IMR-90 (cell line): ENCODE results near the gene SOX9. TPM values are rescaled to one million over a fixed set of nuclear protein-coding genes. Genes with fewer than 3 reads are reported as not detected.

Experiments used
- ATAC-seq: fragments of 200-7000 bp; cut with Tn5 transposase; 2 replicates; pipeline ENCODE4 v1.9.1; 2020; ENCODE audit warnings: low read depth, mild to moderate bottlenecking, moderate library complexity
- BruUV-seq: library from RNA; stranded (reverse); fragments of 400-500 nt; replicated peaks from 2 replicates; lab custom pipeline; 2021; lab: Mats Ljungman, UMichigan
- CTCF ChIA-PET: fragments of 300-600 bp; formaldehyde crosslinking; extraction: SDS; loops from one replicate; lab custom pipeline; 2021; ENCODE audit warnings: antibody characterized with exemption; lab: Yijun Ruan, JAX
- POLR2A ChIA-PET: fragments of 300-600 bp; sonication (Branson Sonifier 250); formaldehyde crosslinking; loops from one replicate; lab custom pipeline; 2022; ENCODE audit warnings: antibody characterized with exemption; ENCODE audit not compliant: unreplicated experiment; lab: Charles Lee
- DNase-seq: peaks from one replicate; pipeline ENCODE4 v3.0.0; 2013
- H2AFZ ChIP-seq: replicated peaks from 2 replicates; pipeline ENCODE3; 2013; ENCODE audit warnings: low read length, mild to moderate bottlenecking; ENCODE audit not compliant: poor library complexity
- H2AK5ac ChIP-seq: 2 replicates; pipeline ENCODE4 v1.6.1; 2013; ENCODE audit warnings: low read depth, low read length, inconsistent platforms
- H2AK9ac ChIP-seq: replicated peaks from 2 replicates; pipeline ENCODE3; 2013; ENCODE audit warnings: mild to moderate bottlenecking, low read depth, low read length, moderate library complexity; ENCODE audit not compliant: poor library complexity
- H2BK120ac ChIP-seq: 2 replicates; pipeline ENCODE4 v1.6.1; 2013; ENCODE audit warnings: low read depth, low read length, inconsistent platforms
- H2BK15ac ChIP-seq: 3 replicates; pipeline ENCODE4 v1.6.1; 2013; ENCODE audit warnings: low read depth, low read length, inconsistent platforms
- H2BK20ac ChIP-seq: 2 replicates; pipeline ENCODE4 v1.6.1; 2013; ENCODE audit warnings: low read depth, mild to moderate bottlenecking, inconsistent platforms, low read length, moderate library complexity
- H2BK5ac ChIP-seq: 2 replicates; pipeline ENCODE4 v1.6.1; 2013; ENCODE audit warnings: mild to moderate bottlenecking, low read depth, low read length, inconsistent platforms; ENCODE audit not compliant: poor library complexity, severe bottlenecking
- H3K14ac ChIP-seq: replicated peaks from 2 replicates; pipeline ENCODE4 v1.6.1; 2013; ENCODE audit warnings: low read depth, low read length, inconsistent platforms
- H3K18ac ChIP-seq: 2 replicates; pipeline ENCODE4 v1.6.1; 2013; ENCODE audit warnings: low read depth, low read length, control low read depth
- H3K23ac ChIP-seq: 2 replicates; pipeline ENCODE4 v1.6.1; 2013; ENCODE audit warnings: low read depth, low read length, inconsistent platforms
- H3K27ac ChIP-seq: 2 replicates; pipeline ENCODE4 v1.5.1; 2013; ENCODE audit warnings: mild to moderate bottlenecking, control low read depth, low read length; ENCODE audit not compliant: insufficient read depth
- H3K27me3 ChIP-seq: 2 replicates; pipeline ENCODE4 v1.6.1; 2013; ENCODE audit warnings: low read length; ENCODE audit not compliant: control insufficient read depth, insufficient read depth
- H3K36me3 ChIP-seq: 2 replicates; pipeline ENCODE4 v1.6.1; 2013; ENCODE audit warnings: low read length, mixed read lengths; ENCODE audit not compliant: control insufficient read depth, insufficient read depth
- H3K4ac ChIP-seq: 2 replicates; pipeline ENCODE4 v1.6.1; 2013; ENCODE audit warnings: low read depth, low read length, inconsistent platforms
- H3K4me1 ChIP-seq: 2 replicates; pipeline ENCODE4 v1.6.1; 2013; ENCODE audit warnings: low read length, mixed read lengths; ENCODE audit not compliant: control insufficient read depth, insufficient read depth
- H3K4me2 ChIP-seq: 2 replicates; pipeline ENCODE4 v1.6.1; 2013; ENCODE audit warnings: low read depth, mild to moderate bottlenecking, control low read depth, low read length, moderate library complexity
- H3K4me3 ChIP-seq: 2 replicates; pipeline ENCODE4 v1.5.1; 2013; ENCODE audit warnings: low read depth, mild to moderate bottlenecking, control low read depth, low read length, moderate library complexity; ENCODE audit not compliant: insufficient read depth
- H3K56ac ChIP-seq: 2 replicates; pipeline ENCODE4 v1.6.1; 2013; ENCODE audit warnings: low read length, inconsistent platforms; ENCODE audit not compliant: insufficient read depth; ENCODE audit errors: extremely low read depth
- H3K79me1 ChIP-seq, 2 experiments: 2 replicates each; pipeline ENCODE4 v1.6.1; 2013; ENCODE audit warnings: low read length in 2 of 2, inconsistent platforms in 1 of 2, low read depth in 1 of 2
- H3K9ac ChIP-seq: 2 replicates; pipeline ENCODE4 v1.6.1; 2013; ENCODE audit warnings: low read depth, low read length, control low read depth
- H3K9me1 ChIP-seq: 2 replicates; pipeline ENCODE4 v1.6.1; 2013; ENCODE audit warnings: low read length, inconsistent platforms; ENCODE audit not compliant: insufficient read depth
- H3K9me3 ChIP-seq: 2 replicates; pipeline ENCODE4 v1.6.1; 2013; ENCODE audit warnings: low read length; ENCODE audit not compliant: control insufficient read depth, insufficient read depth
- H4K20me1 ChIP-seq: 2 replicates; pipeline ENCODE4 v1.6.1; 2013; ENCODE audit warnings: low read length, inconsistent platforms; ENCODE audit not compliant: insufficient read depth
- H4K5ac ChIP-seq: 2 replicates; pipeline ENCODE4 v1.6.1; 2013; ENCODE audit warnings: mild to moderate bottlenecking, low read depth, low read length, control low read depth
- H4K8ac ChIP-seq, 2 experiments: 2 replicates each; pipeline ENCODE4 v1.6.1; 2013; ENCODE audit warnings: low read depth in 2 of 2, low read length in 2 of 2, control low read depth in 1 of 2, inconsistent platforms in 1 of 2
- H4K91ac ChIP-seq: 2 replicates; pipeline ENCODE4 v1.6.1; 2013; ENCODE audit warnings: low read depth, low read length, inconsistent platforms; ENCODE audit not compliant: insufficient read depth
- BHLHE40 ChIP-seq: fragments of 150-350 bp; IDR thresholded peaks from 2 replicates; pipeline ENCODE4 v1.6.1; 2016; ENCODE audit warnings: mild to moderate bottlenecking, low read depth, low read length
- CEBPB ChIP-seq: IDR thresholded peaks from 2 replicates; pipeline ENCODE4 v1.6.1; 2012; ENCODE audit warnings: low read depth, low read length, improper control_type of control experiment
- CHD1 ChIP-seq: IDR thresholded peaks from 2 replicates; pipeline ENCODE4 v1.6.1; 2012; ENCODE audit warnings: low read depth, low read length, improper control_type of control experiment
- CTCF ChIP-seq: conservative IDR thresholded peaks from 2 replicates; pipeline ENCODE4 v1.5.1; 2012; ENCODE audit warnings: mild to moderate bottlenecking, low read depth, low read length, improper control_type of control experiment
- FOS ChIP-seq: fragments of 150-350 bp; IDR thresholded peaks from 2 replicates; pipeline ENCODE4 v1.6.1; 2016; ENCODE audit warnings: low read depth, low read length
- MAFK ChIP-seq: IDR thresholded peaks from 2 replicates; pipeline ENCODE4 v1.6.1; 2012; ENCODE audit warnings: low read depth, low read length, improper control_type of control experiment
- MXI1 ChIP-seq: IDR thresholded peaks from 2 replicates; pipeline ENCODE4 v1.6.1; 2012; ENCODE audit warnings: low read depth, mild to moderate bottlenecking, low read length, moderate library complexity, borderline replicate concordance
- NFE2L2 ChIP-seq: fragments of 150-350 bp; IDR thresholded peaks from 2 replicates; pipeline ENCODE4 v1.6.1; 2016; ENCODE audit warnings: low read depth, mild to moderate bottlenecking, low read length
- POLR2A ChIP-seq: IDR thresholded peaks from 2 replicates; pipeline ENCODE4 v1.6.1; 2012; ENCODE audit warnings: mild to moderate bottlenecking, low read depth, low read length
- RAD21 ChIP-seq: IDR thresholded peaks from 2 replicates; pipeline ENCODE4 v1.6.1; 2012; ENCODE audit warnings: low read length, improper control_type of control experiment
- RCOR1 ChIP-seq: IDR thresholded peaks from 2 replicates; pipeline ENCODE4 v1.6.1; 2012; ENCODE audit warnings: mild to moderate bottlenecking, low read length, improper control_type of control experiment; ENCODE audit not compliant: insufficient replicate concordance
- RFX5 ChIP-seq: IDR thresholded peaks from 2 replicates; pipeline ENCODE4 v1.8.0; 2012; ENCODE audit warnings: low read depth, mild to moderate bottlenecking, low read length, moderate library complexity
- SMC3 ChIP-seq: fragments of 150-350 bp; IDR thresholded peaks from 2 replicates; pipeline ENCODE4 v1.6.1; 2016; ENCODE audit warnings: low read depth, mild to moderate bottlenecking, antibody characterized with exemption, low read length, moderate library complexity
- WGBS, 2 experiments: methylation state at CpG; one replicate each; pipeline versions ENCODE4 v1.1.5 to v1.1.7; 2013; ENCODE audit warnings: missing lambda C conversion rate in 2 of 2; ENCODE audit not compliant: insufficient read length in 1 of 2; ENCODE audit errors: extremely low coverage in 2 of 2; 5-methylcytosine and 5-hydroxymethylcytosine counted together
- dilution Hi-C: fragments of 300-500 bp; cut with HindIII; formaldehyde crosslinking; loops from one replicate; pipeline ENCODE4 v1.14.3; 2018; ENCODE audit warnings: low sequenced_read_pairs; ENCODE audit not compliant: unreplicated experiment
- in situ Hi-C: fragments of 300-500 bp; cut with MboI; formaldehyde crosslinking; loops from 3 replicates; pipeline ENCODE4 v1.14.3; 2019; ENCODE audit warnings: low sequenced_read_pairs, inconsistent platforms, mixed read lengths
- intact Hi-C: fragments of 100-400 bp; cut with micrococcal nuclease; formaldehyde crosslinking; loops from 2 replicates; pipeline ENCODE4 v1.10.0; 2022
- polyA plus RNA-seq, 3 experiments: library from polyadenylated mRNA; depleted of rRNA; stranded (reverse); fragments of >200 nt; gene quantifications; 2 replicates each; pipeline ENCODE4 v1.2.3, GENCODE V29; 2012; ENCODE audit warnings: low replicate concordance in 1 of 3
- total RNA-seq: library from RNA; depleted of rRNA; stranded (reverse); fragments of >200 nt; gene quantifications from 2 replicates; pipeline ENCODE4 v1.2.3, GENCODE V29; 2012
- TF ChIP-seq, protein P1 (sequence below): fragments of 150-350 bp; IDR thresholded peaks from 2 replicates; pipeline ENCODE4 v1.6.1; 2016; ENCODE audit warnings: low read depth, mild to moderate bottlenecking, low read length, moderate library complexity, borderline replicate concordance

SOX9 gene
- total and polyA plus RNA-seq, 2 of the 4 experiments (the other 2 are of a cell fraction): 4.1 to 12.7 TPM

DNA sequence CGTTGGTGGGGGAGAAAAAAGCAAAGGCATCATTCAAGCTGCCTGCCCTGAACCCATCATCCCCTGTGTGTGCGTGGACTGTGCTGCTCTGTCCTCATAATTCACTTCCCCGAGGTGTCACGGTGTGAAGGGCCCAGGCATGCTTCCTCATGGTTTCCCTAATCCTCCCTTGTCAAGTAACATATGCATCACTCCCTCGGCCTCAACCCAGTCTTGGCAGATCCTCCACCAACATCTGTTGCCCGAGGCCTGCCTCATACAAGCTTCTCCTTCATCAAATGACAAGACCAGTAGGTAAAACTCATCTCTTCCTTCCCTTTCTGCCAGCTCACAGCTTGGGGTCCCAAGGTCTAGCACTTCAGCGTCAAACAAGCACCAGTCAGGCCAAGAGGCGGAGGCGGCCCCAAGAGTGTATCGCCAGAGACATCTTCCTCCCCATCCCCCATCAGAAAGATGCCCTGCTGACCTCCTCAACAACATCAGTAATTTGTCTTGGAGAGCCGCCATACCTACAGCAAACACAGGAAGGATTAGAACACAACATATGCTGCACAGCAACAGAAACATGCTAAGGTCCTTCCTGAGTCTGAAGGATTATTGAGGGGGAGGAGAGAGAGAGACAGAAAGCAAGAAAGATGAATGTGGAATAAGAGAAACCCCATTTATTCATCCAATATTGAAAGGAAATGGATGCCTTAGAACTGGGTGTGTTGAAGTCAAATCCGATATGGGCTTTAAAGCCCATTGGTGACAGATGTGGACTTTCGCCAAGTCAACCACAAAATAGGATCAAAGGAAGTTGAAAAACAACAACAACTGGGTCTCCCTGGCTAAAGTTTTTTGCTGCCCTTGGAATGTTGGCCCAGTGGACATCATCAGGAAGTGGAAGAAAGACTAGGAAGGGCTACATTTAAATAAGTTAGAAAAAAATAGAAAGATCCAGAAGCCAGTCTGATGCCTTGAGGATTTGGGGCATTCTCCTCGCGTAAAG lies 38.4 kb downstream of the SOX9 start (continued):
- TF ChIP-seq MXI1: no peak

DNA sequence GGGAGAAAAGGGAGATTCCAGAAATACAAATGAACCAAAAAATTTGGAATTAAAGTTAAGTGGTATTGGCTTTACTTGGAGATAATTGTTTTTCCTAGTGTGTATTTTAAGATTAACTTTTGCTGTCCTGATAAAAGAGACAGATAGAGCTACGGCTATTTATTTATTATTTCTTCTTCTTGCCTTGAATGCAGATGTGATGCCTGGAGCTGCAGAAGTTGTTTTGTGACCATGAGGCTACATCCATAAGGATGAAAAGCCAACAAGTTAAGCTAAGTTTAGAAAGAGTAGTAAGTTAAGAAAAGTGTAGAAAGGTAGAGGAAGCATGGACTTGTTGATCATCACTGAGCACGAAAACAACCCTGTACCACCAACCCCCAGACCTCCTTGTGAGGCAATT lies 41.7 kb downstream of the SOX9 start:
- H3K4me2 ChIP-seq: no peak overlapping the region
- no peak overlapping the region for H2BK5ac ChIP-seq
- no peaks in the 10 kb centered on the region for H4K20me1 ChIP-seq
- WGBS, 2 experiments: no CpG with 5 or more reads among the region's 2 CpGs
- no peak overlapping the region for H3K23ac ChIP-seq
- no TSS peak for BruUV-seq
- no peak overlapping the region for H4K91ac ChIP-seq
- no peak overlapping the region for H3K27ac ChIP-seq
- H3K4ac ChIP-seq: no peak overlapping the region
- no peaks in the 10 kb centered on the region for H3K79me1 ChIP-seq
- in situ Hi-C loops (no loop called here), dilution Hi-C loops (no loop called here), intact Hi-C loops (no loop called here)
- POLR2A ChIA-PET: no interaction called here
- no peaks in the 10 kb centered on the region for H3K27me3 ChIP-seq
- no peak overlapping the region for H4K8ac ChIP-seq
- no peak overlapping the region for H2AK5ac ChIP-seq
- no peak overlapping the region for H3K9ac ChIP-seq
- CTCF ChIA-PET: interaction anchor here (0.6 to 0.7 kb wide), 2 partner anchors 17 to 328 kb away, joined by 3 read pairs; no protein-coding TSS in a partner anchor
- DNase-seq (no peak), ATAC-seq (no peak)
- H3K14ac ChIP-seq: no peak overlapping the region
- no peak overlapping the region for H3K4me3 ChIP-seq
- no peaks in the 10 kb centered on the region for H3K9me3 ChIP-seq
- H3K36me3 ChIP-seq: no peaks in the 10 kb centered on the region
- H3K18ac ChIP-seq: no peak overlapping the region
- H2BK15ac ChIP-seq: no peak overlapping the region
- H3K56ac ChIP-seq: no peak overlapping the region
- H4K5ac ChIP-seq: no peak overlapping the region
- no peak overlapping the region for H2AK9ac ChIP-seq
- H2BK20ac ChIP-seq: no peak overlapping the region
- H2AFZ ChIP-seq: no peak overlapping the region
- H3K4me1 ChIP-seq: no peaks in the 10 kb centered on the region; the same call in 1 of the 2 replicates
- H2BK120ac ChIP-seq: no peak overlapping the region
- H3K9me1 ChIP-seq: no peaks in the 10 kb centered on the region
- TF ChIP-seq, protein P1, sequence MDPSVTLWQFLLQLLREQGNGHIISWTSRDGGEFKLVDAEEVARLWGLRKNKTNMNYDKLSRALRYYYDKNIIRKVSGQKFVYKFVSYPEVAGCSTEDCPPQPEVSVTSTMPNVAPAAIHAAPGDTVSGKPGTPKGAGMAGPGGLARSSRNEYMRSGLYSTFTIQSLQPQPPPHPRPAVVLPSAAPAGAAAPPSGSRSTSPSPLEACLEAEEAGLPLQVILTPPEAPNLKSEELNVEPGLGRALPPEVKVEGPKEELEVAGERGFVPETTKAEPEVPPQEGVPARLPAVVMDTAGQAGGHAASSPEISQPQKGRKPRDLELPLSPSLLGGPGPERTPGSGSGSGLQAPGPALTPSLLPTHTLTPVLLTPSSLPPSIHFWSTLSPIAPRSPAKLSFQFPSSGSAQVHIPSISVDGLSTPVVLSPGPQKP: no peak
- no peak for TF ChIP-seq RFX5
- TF ChIP-seq RCOR1: no peak
- TF ChIP-seq POLR2A: no peak
- no peak for TF ChIP-seq BHLHE40
- TF ChIP-seq MAFK: no peak
- TF ChIP-seq FOS: no peak
- no peak for TF ChIP-seq RAD21
- TF ChIP-seq CEBPB: no peak
- no peak for TF ChIP-seq NFE2L2
- TF ChIP-seq MXI1: no peak
- TF ChIP-seq CTCF: no peak
- no peak for TF ChIP-seq SMC3
- no peak for TF ChIP-seq CHD1
